ENCODE data around the gene CACNA1I.

DNA sequence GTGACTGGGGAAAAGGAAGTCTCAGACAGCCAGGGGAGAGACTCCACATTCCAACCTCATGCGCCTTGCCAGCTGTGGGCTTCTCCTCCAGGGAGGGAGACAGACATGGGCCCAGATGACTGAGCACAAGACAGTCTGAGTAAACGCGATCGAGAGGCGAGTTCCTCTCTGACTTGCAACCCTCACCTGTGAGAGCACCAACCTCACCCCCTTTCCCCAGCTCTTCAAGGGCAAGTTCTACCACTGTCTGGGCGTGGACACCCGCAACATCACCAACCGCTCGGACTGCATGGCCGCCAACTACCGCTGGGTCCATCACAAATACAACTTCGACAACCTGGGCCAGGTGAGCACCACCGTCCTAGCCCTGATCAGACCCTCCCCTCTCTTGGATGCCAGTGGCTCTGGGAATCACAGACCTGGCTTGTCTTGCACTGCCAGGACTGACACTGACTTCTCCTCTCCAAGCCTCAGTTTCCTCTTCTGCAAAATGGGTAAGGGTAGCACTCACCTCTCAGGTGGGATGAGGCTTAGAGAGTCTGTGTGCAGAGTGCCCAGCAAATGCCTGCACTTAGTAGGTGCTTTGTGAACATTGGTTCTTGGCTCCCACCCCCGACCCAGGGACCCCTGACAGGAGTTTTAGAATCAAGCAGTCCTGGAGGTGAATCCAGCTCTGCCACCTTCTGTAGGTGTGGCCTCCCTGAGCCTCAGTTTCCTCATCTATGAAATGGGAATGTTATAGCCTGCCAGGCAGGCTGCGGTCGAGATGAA, 95.3 kb downstream of the CACNA1I start:
- TF ChIP-seq, protein P1, sequence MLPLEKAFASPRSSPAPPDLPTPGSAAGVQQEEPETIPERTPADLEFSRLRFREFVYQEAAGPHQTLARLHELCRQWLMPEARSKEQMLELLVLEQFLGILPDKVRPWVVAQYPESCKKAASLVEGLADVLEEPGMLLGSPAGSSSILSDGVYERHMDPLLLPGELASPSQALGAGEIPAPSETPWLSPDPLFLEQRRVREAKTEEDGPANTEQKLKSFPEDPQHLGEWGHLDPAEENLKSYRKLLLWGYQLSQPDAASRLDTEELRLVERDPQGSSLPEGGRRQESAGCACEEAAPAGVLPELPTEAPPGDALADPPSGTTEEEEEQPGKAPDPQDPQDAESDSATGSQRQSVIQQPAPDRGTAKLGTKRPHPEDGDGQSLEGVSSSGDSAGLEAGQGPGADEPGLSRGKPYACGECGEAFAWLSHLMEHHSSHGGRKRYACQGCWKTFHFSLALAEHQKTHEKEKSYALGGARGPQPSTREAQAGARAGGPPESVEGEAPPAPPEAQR (tag by site-specific recombination; IDR thresholded peaks at IDR 0.05) = no peak
- TF ChIP-seq ZNF239 (tag by site-specific recombination; IDR thresholded peaks at IDR 0.05) = no peak
- no peak for TF ChIP-seq ZNF521 (tag by site-specific recombination; IDR thresholded peaks at IDR 0.05)

Measured in HEK293 (cell line).